H1 (cell line): ENCODE measurements around the gene LAMTOR3. TPM values are rescaled to one million over a fixed set of nuclear protein-coding genes. Genes with fewer than 3 reads are reported as not detected.

Experiments
- CTCF ChIA-PET: fragments of 300-600 bp; sonication (Branson Sonifier 250); formaldehyde crosslinking; loops from one replicate; lab custom pipeline; 2021; ENCODE audit not compliant: partially characterized antibody; lab: Charles Lee
- POLR2A ChIA-PET: fragments of 300-600 bp; sonication (Branson Sonifier 250); formaldehyde crosslinking; loops from one replicate; lab custom pipeline; 2021; ENCODE audit warnings: inconsistent platforms; ENCODE audit not compliant: partially characterized antibody; lab: Charles Lee
- DNase-seq, 2 experiments: peaks; one replicate each; pipeline versions ENCODE4 v3.0.0 to v3.0.0-alpha.2; 2010 to 2022; ENCODE audit warnings: low spot score in 2 of 2, low read depth in 1 of 2, mixed read lengths in 1 of 2
- FAIRE-seq: peaks from 2 replicates; lab custom pipeline; 2011; peaks lifted over from hg19 to GRCh38; lab: Jason Lieb, UNC
- H2AFZ ChIP-seq: 2 replicates; pipeline ENCODE4 v1.8.1; 2012; ENCODE audit warnings: low read length, inconsistent platforms
- H2AK5ac ChIP-seq: 2 replicates; pipeline ENCODE4 v1.6.1; 2013; ENCODE audit warnings: low read depth, low read length
- H2BK120ac ChIP-seq: replicated peaks from 2 replicates; pipeline ENCODE3; 2013; ENCODE audit warnings: low read depth, low read length, inconsistent platforms
- H2BK12ac ChIP-seq: 2 replicates; pipeline ENCODE4 v1.6.1; 2013; ENCODE audit warnings: low read depth, low read length
- H2BK15ac ChIP-seq: 2 replicates; pipeline ENCODE4 v1.6.1; 2013; ENCODE audit warnings: low read length
- H2BK20ac ChIP-seq: 2 replicates; pipeline ENCODE4 v1.6.1; 2013; ENCODE audit warnings: low read length
- H2BK5ac ChIP-seq: 2 replicates; pipeline ENCODE4 v1.6.1; 2013; ENCODE audit warnings: low read depth, low read length
- H3K14ac ChIP-seq: 2 replicates; pipeline ENCODE4 v1.6.1; 2013; ENCODE audit warnings: inconsistent platforms; ENCODE audit not compliant: insufficient read length
- H3K18ac ChIP-seq: 2 replicates; pipeline ENCODE4 v1.6.1; 2013; ENCODE audit warnings: low read length; ENCODE audit errors: extremely low read depth
- H3K23ac ChIP-seq: 2 replicates; pipeline ENCODE4 v1.6.1; 2013; ENCODE audit warnings: inconsistent platforms; ENCODE audit not compliant: insufficient read length
- H3K23me2 ChIP-seq: 2 replicates; pipeline ENCODE4 v1.6.1; 2013; ENCODE audit warnings: low read depth, low read length
- H3K27ac ChIP-seq: 2 replicates; pipeline ENCODE4 v1.6.1; 2011; ENCODE audit warnings: low read depth, low read length, inconsistent platforms
- H3K27me3 ChIP-seq, 4 experiments: replicated peaks in 1 of 4; 1 replicate in 1 of 4; 2 replicates in 3 of 4; pipeline versions ENCODE4 v1.6.1 to v1.8.1; 2011 to 2013; ENCODE audit warnings: low read length in 3 of 4, mild to moderate bottlenecking in 3 of 4, inconsistent platforms in 2 of 4, mixed read lengths in 2 of 4, moderate library complexity in 1 of 4; ENCODE audit not compliant: control insufficient read depth in 3 of 4, insufficient read depth in 3 of 4; ENCODE audit errors: extremely low read depth in 1 of 4
- H3K36me3 ChIP-seq, 4 experiments: 2 replicates each; pipeline versions ENCODE4 v1.6.1 to v1.8.1; 2011 to 2013; ENCODE audit warnings: mild to moderate bottlenecking in 4 of 4, low read length in 3 of 4, moderate library complexity in 2 of 4, control low read depth in 1 of 4, inconsistent platforms in 1 of 4; ENCODE audit not compliant: insufficient read depth in 4 of 4, control insufficient read depth in 2 of 4
- H3K4ac ChIP-seq: replicated peaks from 2 replicates; pipeline ENCODE3; 2013; ENCODE audit warnings: low read length, low read depth, mixed read lengths, inconsistent platforms; ENCODE audit not compliant: insufficient read length
- H3K4me1 ChIP-seq, 4 experiments: replicated peaks in 1 of 4; 1 replicate in 1 of 4; 2 replicates in 3 of 4; pipeline versions ENCODE4 v1.6.1 to v1.8.1; 2011 to 2013; ENCODE audit warnings: low read length in 3 of 4, inconsistent platforms in 2 of 4, mixed read lengths in 1 of 4; ENCODE audit not compliant: insufficient read depth in 4 of 4, control insufficient read depth in 3 of 4
- H3K4me2 ChIP-seq, 2 experiments: 2 replicates each; pipeline versions ENCODE4 v1.6.1 to v1.8.1; 2011 to 2013; ENCODE audit warnings: low read depth in 2 of 2, low read length in 2 of 2, control low read depth in 1 of 2, inconsistent platforms in 1 of 2, mild to moderate bottlenecking in 1 of 2; ENCODE audit not compliant: insufficient read depth in 1 of 2
- H3K4me3 ChIP-seq, 4 experiments: fragments of 200-600, 300-600 bp in 1 of 4; sonication (generic), shearing (Covaris generic), sonication (Bioruptor Twin) in 1 of 4; 2 replicates each; pipeline versions ENCODE4 v1.5.1 to v1.8.1; 2011 to 2016; ENCODE audit warnings: low read length in 4 of 4, low read depth in 3 of 4, control low read depth in 2 of 4, inconsistent platforms in 2 of 4, mild to moderate bottlenecking in 2 of 4, mixed read lengths in 1 of 4, moderate library complexity in 1 of 4; ENCODE audit not compliant: insufficient read depth in 2 of 4; ENCODE audit errors: extremely low read depth in 1 of 4
- H3K56ac ChIP-seq: replicated peaks from 2 replicates; pipeline ENCODE3; 2013; ENCODE audit warnings: low read depth, mild to moderate bottlenecking, mixed read lengths, low read length, inconsistent platforms; ENCODE audit not compliant: insufficient read length
- H3K79me1 ChIP-seq: 2 replicates; pipeline ENCODE4 v1.6.1; 2013; ENCODE audit warnings: low read depth, low read length, control low read depth
- H3K79me2 ChIP-seq, 2 experiments: 2 replicates each; pipeline versions ENCODE4 v1.6.1 to v1.8.1; 2012 to 2013; ENCODE audit warnings: low read length in 2 of 2, mild to moderate bottlenecking in 2 of 2, inconsistent platforms in 1 of 2; ENCODE audit not compliant: insufficient read depth in 2 of 2, control insufficient read depth in 1 of 2
- H3K9ac ChIP-seq, 4 experiments: replicated peaks in 1 of 4; 1 replicate in 1 of 4; 2 replicates in 3 of 4; pipeline versions ENCODE4 v1.6.1 to v1.8.1; 2011 to 2013; ENCODE audit warnings: low read depth in 3 of 4, low read length in 3 of 4, control low read depth in 2 of 4, mild to moderate bottlenecking in 2 of 4, moderate library complexity in 2 of 4, inconsistent platforms in 1 of 4; ENCODE audit errors: extremely low read depth in 1 of 4
- H3K9me3 ChIP-seq, 2 experiments: 2 replicates each; pipeline versions ENCODE4 v1.6.1 to v1.8.1; 2012 to 2013; ENCODE audit warnings: mild to moderate bottlenecking in 2 of 2, moderate library complexity in 2 of 2, control low read depth in 1 of 2, inconsistent platforms in 1 of 2, low read depth in 1 of 2, low read length in 1 of 2, mixed read lengths in 1 of 2; ENCODE audit not compliant: insufficient read depth in 2 of 2
- H4K20me1 ChIP-seq, 2 experiments: replicated peaks in 1 of 2; 2 replicates each; pipeline versions ENCODE3 to v1.8.1; 2011 to 2013; ENCODE audit warnings: inconsistent platforms in 2 of 2, low read length in 2 of 2, mild to moderate bottlenecking in 1 of 2; ENCODE audit not compliant: insufficient read depth in 2 of 2, control insufficient read depth in 1 of 2
- H4K5ac ChIP-seq: 2 replicates; pipeline ENCODE4 v1.6.1; 2013; ENCODE audit warnings: low read length, low read depth, mixed read lengths, inconsistent platforms; ENCODE audit not compliant: insufficient read length
- H4K8ac ChIP-seq: 2 replicates; pipeline ENCODE4 v1.8.0; 2013; ENCODE audit warnings: mild to moderate bottlenecking, moderate library complexity, low read length, inconsistent platforms; ENCODE audit not compliant: insufficient read depth; ENCODE audit errors: extremely low read depth
- H4K91ac ChIP-seq: replicated peaks from 2 replicates; pipeline ENCODE3; 2013; ENCODE audit warnings: low read length, mixed read lengths, inconsistent platforms; ENCODE audit not compliant: insufficient read length
- BACH1 ChIP-seq: IDR thresholded peaks from 2 replicates; pipeline ENCODE4 v1.6.1; 2012; ENCODE audit warnings: low read length, improper control_type of control experiment
- CHD2 ChIP-seq: IDR thresholded peaks from 2 replicates; pipeline ENCODE4 v1.6.1; 2012; ENCODE audit warnings: low read length, improper control_type of control experiment
- E2F6 ChIP-seq: IDR thresholded peaks from 2 replicates; pipeline ENCODE4 v1.6.1; 2012; ENCODE audit warnings: inconsistent platforms
- EP300 ChIP-seq, 2 experiments: IDR thresholded peaks; 1 replicate in 1 of 2; 2 replicates in 1 of 2; pipeline ENCODE4 v1.6.1; 2011 to 2012; ENCODE audit warnings: low read depth in 2 of 2, low read length in 2 of 2, mild to moderate bottlenecking in 2 of 2, borderline replicate concordance in 1 of 2, inconsistent platforms in 1 of 2, moderate library complexity in 1 of 2
- GABPA ChIP-seq: IDR thresholded peaks from 2 replicates; pipeline ENCODE4 v1.6.1; 2011; ENCODE audit warnings: mild to moderate bottlenecking, low read length, moderate library complexity, borderline replicate concordance; ENCODE audit not compliant: insufficient read depth
- HDAC6 ChIP-seq: IDR thresholded peaks from one replicate; pipeline ENCODE4 v1.7.1; 2012; ENCODE audit warnings: low read depth, mild to moderate bottlenecking, inconsistent platforms, low read length, moderate library complexity
- KDM4A ChIP-seq: IDR thresholded peaks from one replicate; pipeline ENCODE4 v1.7.1; 2012; ENCODE audit warnings: low read depth, mild to moderate bottlenecking, moderate library complexity, low read length, inconsistent platforms; ENCODE audit not compliant: severe bottlenecking
- POLR2AphosphoS5 ChIP-seq: IDR thresholded peaks from 2 replicates; pipeline ENCODE4 v1.6.1; 2011; ENCODE audit warnings: low read depth, low read length
- RNF2 ChIP-seq: fragments of 200-900, 300-1000 bp; sonication (generic); IDR thresholded peaks from 2 replicates; pipeline ENCODE4 v1.7.1; 2016; ENCODE audit warnings: borderline replicate concordance, low read depth, mild to moderate bottlenecking, antibody characterized with exemption, low read length; ENCODE audit not compliant: poor library complexity, severe bottlenecking; ENCODE audit errors: missing control alignments
- SIRT6 ChIP-seq: IDR thresholded peaks from one replicate; pipeline ENCODE4 v1.7.1; 2012; ENCODE audit warnings: low read length, inconsistent platforms
- TAF1 ChIP-seq: IDR thresholded peaks from 2 replicates; pipeline ENCODE4 v1.6.1; 2011; ENCODE audit warnings: mild to moderate bottlenecking, low read depth, low read length
- ZNF274 ChIP-seq: IDR thresholded peaks from 2 replicates; pipeline ENCODE4 v1.7.0; 2012; ENCODE audit warnings: low read length, borderline replicate concordance; ENCODE audit errors: extremely low read depth
- WGBS, 2 experiments: shearing (Covaris generic) in 1 of 2; methylation state at CpG; one replicate each; pipeline versions ENCODE4 v1.1.6 to v1.1.7; 2013 to 2015; ENCODE audit warnings: low lambda C conversion rate in 2 of 2, mixed read lengths in 2 of 2, inconsistent platforms in 1 of 2, low coverage in 1 of 2, missing lambda C conversion rate in 1 of 2; ENCODE audit not compliant: insufficient replicate concordance in 2 of 2, insufficient coverage in 1 of 2, insufficient read length in 1 of 2; ENCODE audit errors: extremely low coverage in 1 of 2, missing lambda C conversion rate in 1 of 2; 5-methylcytosine and 5-hydroxymethylcytosine counted together
- polyA plus RNA-seq, 7 experiments: library from polyadenylated mRNA; depleted of rRNA in 3 of 7; stranded (reverse) in 5 of 7; unstranded in 2 of 7; fragments of >200 nt in 5 of 7; fragments of 200-250 nt in 2 of 7; gene quantifications; 1 replicate in 5 of 7; 2 replicates in 1 of 7; 4 replicates in 1 of 7; pipeline versions ENCODE4 v1.2.1 to v1.2.3, GENCODE V29; 2011 to 2013; ENCODE audit warnings: missing spikeins in 2 of 7, mixed read lengths in 2 of 7
- total RNA-seq: library from RNA; stranded (reverse); fragmentation: NEBNext Ultra II Directional; extraction: Animal tissue kit (Norgen Biotek cat#: 25700); gene quantifications from 2 replicates; pipeline ENCODE4 v1.2.1, GENCODE V29; 2021

The LAMTOR3 gene
- total and polyA plus RNA-seq, 2 of the 8 experiments (the other 6 are each of a cell fraction or from before 2014, with no cell fraction given) = 25.1 to 34.4 TPM

- Histone ChIP-seq H3K4me3 (no peak overlapping the region), H2BK15ac (no peak overlapping the region), H2BK5ac (no peak overlapping the region), H3K79me1 (no peaks in the 10 kb centered on the region), H3K23ac (no peak overlapping the region), H3K9ac (no peak overlapping the region), H4K8ac (no peak overlapping the region), H3K27ac (no peak overlapping the region), H2BK120ac (no peak overlapping the region), H4K91ac (no peak overlapping the region), H4K5ac (no peak overlapping the region), H3K4me1 (no peaks in the 10 kb centered on the region), H3K9me3 (no peaks in the 10 kb centered on the region), H3K14ac (no peak overlapping the region), H3K36me3 (no peaks in the 10 kb centered on the region), H3K79me2 (no peaks in the 10 kb centered on the region), H4K20me1 (no peaks in the 10 kb centered on the region), H2BK12ac (no peak overlapping the region), H2BK20ac (no peak overlapping the region), H3K4me2 (no peak overlapping the region), H3K27me3 (no peaks in the 10 kb centered on the region), H3K18ac (no peak overlapping the region), H2AK5ac (no peak overlapping the region), H3K56ac (no peak overlapping the region), H3K23me2 (no peaks in the 10 kb centered on the region), H2AFZ (no peak overlapping the region), H3K4ac (no peak overlapping the region)
- DNase-seq = no peak
- POLR2A ChIA-PET = interaction anchor here (0.5 to 1.0 kb wide), 2 partner anchors 104 to 1206 kb away, joined by 3 read pairs; partner anchors contain the start of gene H2AZ1
- 95% methylated on average over 2 of the region's 2 CpGs; no CpG with 5 or more reads in 1 of the 2 experiments for WGBS, 2 experiments
- CTCF ChIA-PET = interaction anchor here (1.4 to 1.7 kb wide), 2 partner anchors 19 to 37 kb away, joined by 5 read pairs; no protein-coding TSS in a partner anchor
- FAIRE-seq = no peak
- TF ChIP-seq E2F6 (no peak), SIRT6 (no peak), KDM4A (no peak), GABPA (no peak), CHD2 (no peak), EP300 (IDR thresholded peaks at IDR 0.05; ENCODE audit: borderline replicate concordance in 1 of 2, low read depth in 2 of 2, low read length in 2 of 2) (no peak), ZNF274 (no peak), POLR2AphosphoS5 (no peak), RNF2 (no peak), TAF1 (no peak), HDAC6 (no peak), BACH1 (no peak)
Measured at GRCh38 chr4:99845708-99846469, 48.3 kb downstream of the LAMTOR3 start.
